Activated CD4-positive, alpha-beta T cell treated with anti-CD3 and anti-CD28 coated beads, Interleukin-2, amount 10 ng/mL, durations not matched to agents 24 days and 14 days (primary cell): ENCODE results near the gene TRAPPC2L. TPM values are rescaled to one million over a fixed set of nuclear protein-coding genes. Genes with fewer than 3 reads are reported as not detected.

Experiments used
- DNase-seq: peaks from one replicate; pipeline ENCODE4 v3.0.0; 2022
- H3K27ac Mint-ChIP-seq: one replicate; pipeline ENCODE4 v1.8.0; 2022; ENCODE audit warnings: mild to moderate bottlenecking, mixed read lengths
- H3K27me3 Mint-ChIP-seq: one replicate; pipeline ENCODE4 v1.8.0; 2022; ENCODE audit warnings: mixed read lengths
- H3K36me3 Mint-ChIP-seq: one replicate; pipeline ENCODE4 v1.8.0; 2022; ENCODE audit warnings: low read depth, mild to moderate bottlenecking, mixed read lengths
- H3K4me1 Mint-ChIP-seq: one replicate; pipeline ENCODE4 v1.8.0; 2021; ENCODE audit warnings: mixed read lengths
- H3K4me3 Mint-ChIP-seq: one replicate; pipeline ENCODE4 v1.8.0; 2022; ENCODE audit warnings: mild to moderate bottlenecking, moderate library complexity, mixed read lengths
- H3K9me3 Mint-ChIP-seq: one replicate; pipeline ENCODE4 v1.8.0; 2021; ENCODE audit warnings: mixed read lengths
- intact Hi-C: fragments of 100-400 bp; cut with micrococcal nuclease; formaldehyde crosslinking; loops from one replicate; pipeline ENCODE4 v1.15.1; 2023
- total RNA-seq: library from RNA; stranded (reverse); gene quantifications from 2 replicates; pipeline ENCODE4 v1.2.3, GENCODE V29; 2022

TRAPPC2L gene
- total RNA-seq, 1 donor from 2014 or later: 62.1 TPM

GRCh38 chr16:88911136-88911945, 54.4 kb downstream of the TRAPPC2L start:
- intact Hi-C loops: no loop called here
- H3K4me3 Mint-ChIP-seq: no peak overlapping the region

GRCh38 chr16:88911946-88912310, 55.0 kb downstream of the TRAPPC2L start:
- Mint-ChIP-seq H3K27me3 (no peaks in the 10 kb centered on the region), H3K4me1 (no peaks in the 10 kb centered on the region), H3K9me3 (peaks cover 6% of the 10 kb centered on the region), H3K36me3 (no peaks in the 10 kb centered on the region), H3K27ac (no peak overlapping the region), H3K4me3 (no peak overlapping the region)
- no peak for DNase-seq
- intact Hi-C loops: no loop called here

More at GRCh38 chr16:88911136-88911945, 54.4 kb downstream of the TRAPPC2L start:
- Mint-ChIP-seq H3K36me3 (no peaks in the 10 kb centered on the region), H3K4me1 (no peaks in the 10 kb centered on the region), H3K27ac (no peak overlapping the region), H3K27me3 (no peaks in the 10 kb centered on the region), H3K9me3 (peaks cover 6% of the 10 kb centered on the region)
- DNase-seq: no peak

Other genes with a start within 250 kb of the TRAPPC2L start
- not detected in 2 replicates for gene IL17C, start 218.6 kb upstream of the TRAPPC2L start, total RNA-seq
- 222 and 228 TPM in 2 replicates for gene CYBA, start 206.1 kb upstream of the TRAPPC2L start, total RNA-seq
- 95.7 and 102 TPM in 2 replicates for gene MVD, start 194.0 kb upstream of the TRAPPC2L start, total RNA-seq
- gene SNAI3, start 170.6 kb upstream of the TRAPPC2L start, total RNA-seq: 3.0 and 3.3 TPM in 2 replicates
- gene RNF166, start 150.7 kb upstream of the TRAPPC2L start, total RNA-seq: 47.3 and 49.7 TPM in 2 replicates
- gene CTU2, start 150.6 kb upstream of the TRAPPC2L start, total RNA-seq: 68.8 and 69.9 TPM in 2 replicates
- 219 and 226 TPM in 2 replicates for gene PIEZO1, start 71.9 kb upstream of the TRAPPC2L start, total RNA-seq
- gene CDT1, start 53.3 kb upstream of the TRAPPC2L start, total RNA-seq: 93.2 and 98.3 TPM in 2 replicates
- gene APRT, start 45.2 kb upstream of the TRAPPC2L start, total RNA-seq: 312 and 314 TPM in 2 replicates
- 23.2 and 23.4 TPM in 2 replicates for gene GALNS, start 180 bp upstream of the TRAPPC2L start, total RNA-seq
- gene PABPN1L, start 9.5 kb downstream of the TRAPPC2L start, total RNA-seq: not detected in 2 replicates
- not detected in 2 replicates for gene CBFA2T3, start 120.1 kb downstream of the TRAPPC2L start, total RNA-seq
- gene ACSF3, start 236.7 kb downstream of the TRAPPC2L start, total RNA-seq: 41.1 and 41.6 TPM in 2 replicates